ENCODE measurements around the gene ERCC8.

ERCC8 gene

DNA sequence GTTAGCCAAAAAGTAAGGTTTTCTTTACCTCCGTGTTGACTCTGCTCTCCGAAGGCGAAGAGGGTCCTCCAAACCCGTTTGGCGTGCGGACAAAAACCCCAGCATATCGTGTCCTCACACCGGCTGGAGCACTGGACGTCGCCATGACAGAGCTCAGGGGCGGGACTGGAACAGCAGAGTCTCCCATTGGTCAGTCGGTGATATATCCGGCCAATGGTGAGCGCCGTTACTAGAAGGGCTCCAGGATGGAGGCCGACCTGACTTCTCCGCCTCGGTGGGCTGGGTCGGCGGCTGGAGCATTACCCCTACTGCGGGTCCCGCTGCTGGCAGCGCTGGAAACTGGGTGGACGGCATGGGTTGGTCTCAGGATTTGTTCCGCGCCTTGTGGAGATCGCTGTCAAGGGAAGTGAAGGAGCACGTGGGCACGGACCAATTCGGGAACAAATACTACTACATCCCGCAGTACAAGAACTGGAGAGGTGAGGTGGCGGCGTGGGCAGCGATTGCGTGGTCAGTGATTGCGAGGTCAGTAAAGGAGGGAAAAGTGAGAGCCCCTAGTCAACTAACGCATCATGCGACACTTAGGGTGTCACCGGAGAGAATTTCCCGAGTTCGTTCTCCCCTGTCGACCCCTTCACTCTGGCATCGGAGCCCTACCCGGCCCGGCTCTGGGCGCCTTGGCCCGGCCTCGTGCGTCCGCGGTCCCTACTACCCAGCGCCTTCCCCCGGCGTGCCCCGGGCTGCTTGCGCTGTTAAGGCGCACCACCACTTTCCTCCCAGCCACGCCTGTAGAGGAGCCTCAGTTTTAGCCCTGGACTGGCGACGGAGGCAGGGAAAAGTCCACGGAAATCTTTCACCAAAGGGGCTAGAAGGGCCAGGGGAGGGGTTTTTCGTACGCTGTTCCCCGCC lies at the start of gene ERCC8, which contains the start of gene NDUFAF2 (continued):
- TF ChIP-seq ZSCAN16 (tag by site-specific recombination; IDR thresholded peaks at IDR 0.05) = no peak
- no peak for TF ChIP-seq ZNF146 (tag by site-specific recombination; IDR thresholded peaks at IDR 0.05)
- TF ChIP-seq EGR2 (tag by site-specific recombination; IDR thresholded peaks at IDR 0.05; ENCODE audit: low read depth) = peak; percentile 79
- no peak for TF ChIP-seq ZFP41 (tag by site-specific recombination; IDR thresholded peaks at IDR 0.05; ENCODE audit: borderline replicate concordance)
- TF ChIP-seq ZNF473 (tag by site-specific recombination; IDR thresholded peaks at IDR 0.05) = no peak
- no peak for TF ChIP-seq SALL2 (tag by site-specific recombination; IDR thresholded peaks at IDR 0.05; ENCODE audit: borderline replicate concordance)
- TF ChIP-seq ZNF174 (tag by site-specific recombination; IDR thresholded peaks at IDR 0.05) = no peak
- peak; percentile 10; the same call in 1 of the 2 replicates for TF ChIP-seq ZNF660 (tag by site-specific recombination; IDR thresholded peaks at IDR 0.05)
- TF ChIP-seq ZNF843 (tag by site-specific recombination; IDR thresholded peaks at IDR 0.05) = peak; percentile 61
- no peak for TF ChIP-seq ZNF221 (tag by site-specific recombination; IDR thresholded peaks at IDR 0.05; ENCODE audit: borderline replicate concordance)
- TF ChIP-seq, protein P1, sequence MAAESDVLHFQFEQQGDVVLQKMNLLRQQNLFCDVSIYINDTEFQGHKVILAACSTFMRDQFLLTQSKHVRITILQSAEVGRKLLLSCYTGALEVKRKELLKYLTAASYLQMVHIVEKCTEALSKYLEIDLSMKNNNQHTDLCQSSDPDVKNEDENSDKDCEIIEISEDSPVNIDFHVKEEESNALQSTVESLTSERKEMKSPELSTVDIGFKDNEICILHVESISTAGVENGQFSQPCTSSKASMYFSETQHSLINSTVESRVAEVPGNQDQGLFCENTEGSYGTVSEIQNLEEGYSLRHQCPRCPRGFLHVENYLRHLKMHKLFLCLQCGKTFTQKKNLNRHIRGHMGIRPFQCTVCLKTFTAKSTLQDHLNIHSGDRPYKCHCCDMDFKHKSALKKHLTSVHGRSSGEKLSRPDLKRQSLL (tag by site-specific recombination; IDR thresholded peaks at IDR 0.05) = peak; percentile 33; the same call in 1 of the 2 replicates
- TF ChIP-seq, protein P2, sequence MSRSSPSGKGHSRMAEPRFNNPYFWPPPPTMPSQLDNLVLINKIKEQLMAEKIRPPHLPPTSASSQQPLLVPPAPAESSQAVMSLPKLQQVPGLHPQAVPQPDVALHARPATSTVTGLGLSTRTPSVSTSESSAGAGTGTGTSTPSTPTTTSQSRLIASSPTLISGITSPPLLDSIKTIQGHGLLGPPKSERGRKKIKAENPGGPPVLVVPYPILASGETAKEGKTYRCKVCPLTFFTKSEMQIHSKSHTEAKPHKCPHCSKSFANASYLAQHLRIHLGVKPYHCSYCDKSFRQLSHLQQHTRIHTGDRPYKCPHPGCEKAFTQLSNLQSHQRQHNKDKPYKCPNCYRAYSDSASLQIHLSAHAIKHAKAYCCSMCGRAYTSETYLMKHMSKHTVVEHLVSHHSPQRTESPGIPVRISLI (tag by site-specific recombination; IDR thresholded peaks at IDR 0.05) = no peak
- TF ChIP-seq ZNF133 (tag by site-specific recombination; IDR thresholded peaks at IDR 0.05) = no peak
- no peak for TF ChIP-seq OVOL3 (tag by site-specific recombination; IDR thresholded peaks at IDR 0.05)
- TF ChIP-seq PRDM1 (tag by site-specific recombination; IDR thresholded peaks at IDR 0.05) = peak; percentile 38; the same call in 1 of the 2 replicates
- no peak for TF ChIP-seq ZNF211 (tag by site-specific recombination; IDR thresholded peaks at IDR 0.05; ENCODE audit: low read depth)
- TF ChIP-seq ZNF214 (tag by site-specific recombination; IDR thresholded peaks at IDR 0.05; ENCODE audit: borderline replicate concordance) = no peak
- no peak for TF ChIP-seq FEZF1 (tag by site-specific recombination; IDR thresholded peaks at IDR 0.05)
- TF ChIP-seq ZNF423 (tag by site-specific recombination; IDR thresholded peaks at IDR 0.05) = no peak
- TF ChIP-seq ZNF132 (tag by site-specific recombination; IDR thresholded peaks at IDR 0.05; ENCODE audit: borderline replicate concordance) = no peak
- TF ChIP-seq SCRT2 (tag by site-specific recombination; IDR thresholded peaks at IDR 0.05) = no peak
- peak; percentile 95 for TF ChIP-seq YY2 (tag by site-specific recombination; IDR thresholded peaks at IDR 0.05)
- TF ChIP-seq ZNF521 (tag by site-specific recombination; IDR thresholded peaks at IDR 0.05) = no peak
- TF ChIP-seq, protein P3, sequence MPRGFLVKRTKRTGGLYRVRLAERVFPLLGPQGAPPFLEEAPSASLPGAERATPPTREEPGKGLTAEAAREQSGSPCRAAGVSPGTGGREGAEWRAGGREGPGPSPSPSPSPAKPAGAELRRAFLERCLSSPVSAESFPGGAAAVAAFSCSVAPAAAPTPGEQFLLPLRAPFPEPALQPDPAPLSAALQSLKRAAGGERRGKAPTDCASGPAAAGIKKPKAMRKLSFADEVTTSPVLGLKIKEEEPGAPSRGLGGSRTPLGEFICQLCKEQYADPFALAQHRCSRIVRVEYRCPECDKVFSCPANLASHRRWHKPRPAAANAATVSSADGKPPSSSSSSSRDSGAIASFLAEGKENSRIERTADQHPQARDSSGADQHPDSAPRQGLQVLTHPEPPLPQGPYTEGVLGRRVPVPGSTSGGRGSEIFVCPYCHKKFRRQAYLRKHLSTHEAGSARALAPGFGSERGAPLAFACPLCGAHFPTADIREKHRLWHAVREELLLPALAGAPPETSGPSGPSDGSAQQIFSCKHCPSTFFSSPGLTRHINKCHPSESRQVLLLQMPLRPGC (tag by site-specific recombination; IDR thresholded peaks at IDR 0.05) = 0 out of 2 replicates have a peak, but pooled peaks have one; percentile 21
- TF ChIP-seq GLI4 (tag by site-specific recombination; IDR thresholded peaks at IDR 0.05) = peak; percentile 56; the same call in 1 of the 2 replicates
- TF ChIP-seq ZNF621 (tag by site-specific recombination; IDR thresholded peaks at IDR 0.05) = no peak
- TF ChIP-seq KLF9 (tag by site-specific recombination; IDR thresholded peaks at IDR 0.05; ENCODE audit: low read depth) = peak; percentile 64; the same call in 1 of the 2 replicates
- TF ChIP-seq ZEB2 (tag by site-specific recombination; IDR thresholded peaks at IDR 0.05) = peak; percentile 58; the same call in 1 of the 2 replicates
- TF ChIP-seq ZBTB21 (tag by site-specific recombination; IDR thresholded peaks at IDR 0.05) = no peak
- TF ChIP-seq ZNF791 (tag by site-specific recombination; IDR thresholded peaks at IDR 0.05) = no peak
- TF ChIP-seq, protein P4, sequence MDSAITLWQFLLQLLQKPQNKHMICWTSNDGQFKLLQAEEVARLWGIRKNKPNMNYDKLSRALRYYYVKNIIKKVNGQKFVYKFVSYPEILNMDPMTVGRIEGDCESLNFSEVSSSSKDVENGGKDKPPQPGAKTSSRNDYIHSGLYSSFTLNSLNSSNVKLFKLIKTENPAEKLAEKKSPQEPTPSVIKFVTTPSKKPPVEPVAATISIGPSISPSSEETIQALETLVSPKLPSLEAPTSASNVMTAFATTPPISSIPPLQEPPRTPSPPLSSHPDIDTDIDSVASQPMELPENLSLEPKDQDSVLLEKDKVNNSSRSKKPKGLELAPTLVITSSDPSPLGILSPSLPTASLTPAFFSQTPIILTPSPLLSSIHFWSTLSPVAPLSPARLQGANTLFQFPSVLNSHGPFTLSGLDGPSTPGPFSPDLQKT (IDR thresholded peaks at IDR 0.05; ENCODE audit: borderline replicate concordance, low read depth, low read length) = no peak
- TF ChIP-seq, protein P5, sequence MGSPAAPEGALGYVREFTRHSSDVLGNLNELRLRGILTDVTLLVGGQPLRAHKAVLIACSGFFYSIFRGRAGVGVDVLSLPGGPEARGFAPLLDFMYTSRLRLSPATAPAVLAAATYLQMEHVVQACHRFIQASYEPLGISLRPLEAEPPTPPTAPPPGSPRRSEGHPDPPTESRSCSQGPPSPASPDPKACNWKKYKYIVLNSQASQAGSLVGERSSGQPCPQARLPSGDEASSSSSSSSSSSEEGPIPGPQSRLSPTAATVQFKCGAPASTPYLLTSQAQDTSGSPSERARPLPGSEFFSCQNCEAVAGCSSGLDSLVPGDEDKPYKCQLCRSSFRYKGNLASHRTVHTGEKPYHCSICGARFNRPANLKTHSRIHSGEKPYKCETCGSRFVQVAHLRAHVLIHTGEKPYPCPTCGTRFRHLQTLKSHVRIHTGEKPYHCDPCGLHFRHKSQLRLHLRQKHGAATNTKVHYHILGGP (tag by site-specific recombination; IDR thresholded peaks at IDR 0.05) = no peak
- TF ChIP-seq ZNF623 (tag by site-specific recombination; IDR thresholded peaks at IDR 0.05) = no peak
- no peak for TF ChIP-seq GFI1B (tag by site-specific recombination; IDR thresholded peaks at IDR 0.05)
- TF ChIP-seq ZFP37 (tag by site-specific recombination; IDR thresholded peaks at IDR 0.05) = peak; percentile 83
